K562 (cell line): ENCODE results near the gene ANAPC16. TPM values are rescaled to one million over a fixed set of nuclear protein-coding genes. Genes with fewer than 3 reads are reported as not detected.

ENCODE experiments used
- ATF3 ChIP-seq, 2 experiments: fragments of 450-650 bp in 1 of 2; sonication (generic) in 1 of 2; formaldehyde crosslinking in 1 of 2; IDR thresholded peaks in 1 of 2; conservative IDR thresholded peaks in 1 of 2; 2 replicates each; pipeline versions ENCODE4 v1.6.1 to v1.8.1; 2016 to 2023; ENCODE audit warnings: mild to moderate bottlenecking in 2 of 2, moderate library complexity in 2 of 2, inconsistent platforms in 1 of 2, missing genetic modification reagents in 1 of 2
- CBFA2T3 ChIP-seq: fragments of 450-650 bp; IDR thresholded peaks from 2 replicates; pipeline ENCODE4 v1.6.1; 2017
- FOXP1 ChIP-seq: sonication (generic); formaldehyde crosslinking; IDR thresholded peaks from 2 replicates; pipeline ENCODE4 v1.8.0; 2022; ENCODE audit warnings: mild to moderate bottlenecking, missing genetic modification reagents
- ILF3 ChIP-seq: fragments of 450-650 bp; IDR thresholded peaks from 2 replicates; pipeline ENCODE4 v1.6.1; 2018; ENCODE audit warnings: antibody characterized with exemption, mild to moderate bottlenecking, moderate library complexity, borderline replicate concordance
- IRF9 ChIP-seq: fragments of 450-650 bp; IDR thresholded peaks from 2 replicates; pipeline ENCODE4 v1.6.1; 2016; ENCODE audit warnings: missing biosample characterization, missing genetic modification characterization
- RAD51 ChIP-seq: fragments of 450-650 bp; IDR thresholded peaks from 2 replicates; pipeline ENCODE4 v1.7.1; 2016; ENCODE audit warnings: low read depth, mild to moderate bottlenecking, borderline replicate concordance
- RREB1 ChIP-seq: fragments of 250-450 bp; sonication (Bioruptor Pico); IDR thresholded peaks from 2 replicates; pipeline ENCODE4 v1.4.0; 2020
- SETDB1 ChIP-seq: IDR thresholded peaks from one replicate; pipeline ENCODE4 v1.6.1; 2012; ENCODE audit warnings: low read length, control low read depth, inconsistent platforms
- ZFP36 ChIP-seq: fragments of 150-350 bp; IDR thresholded peaks from 2 replicates; pipeline ENCODE4 v1.6.1; 2018; ENCODE audit warnings: low read length, low read depth; ENCODE audit not compliant: partially characterized antibody
- polyA plus RNA-seq, 8 experiments: library from polyadenylated mRNA; depleted of rRNA in 4 of 8; stranded (reverse) in 5 of 8; unstranded in 3 of 8; fragments of >200 nt; fragmentation: Nextera tagmentation in 2 of 8; fragmentation: Illumina TruSeq in 1 of 8; extraction: Ambion mirVana in 2 of 8; extraction: Trizol in 1 of 8; gene quantifications; 2 replicates each; pipeline versions ENCODE4 v1.2.1 to v1.2.3, GENCODE V29; 2011 to 2014; ENCODE audit warnings: inconsistent platforms in 1 of 8, missing spikeins in 1 of 8
- total RNA-seq, 7 experiments: library from RNA; depleted of rRNA in 6 of 7; stranded (reverse); fragments of >200 nt in 6 of 7; fragmentation: Illumina TruSeq in 2 of 7; extraction: Trizol in 2 of 7; gene quantifications; 2 replicates each; pipeline versions ENCODE4 v1.2.1 to v1.2.3, GENCODE V29; 2011 to 2021; ENCODE audit warnings: low replicate concordance in 1 of 7

Gene ANAPC16
- total and polyA plus RNA-seq, 9 of the 15 experiments (the other 6 are each of a cell fraction or from before 2014, with no cell fraction given) = 42.6 to 208 (median 108) TPM

GRCh38 chr10:72260976-72261783 lies 45.4 kb downstream of the ANAPC16 start (continued):
- TF ChIP-seq IRF9 (tag) (0 out of 2 replicates have a peak, but pooled peaks have one; percentile 43), CBFA2T3 (peak; percentile 45; the same call in 1 of the 2 replicates), ZFP36 (no peak), ATF3 (IDR thresholded peaks at IDR 0.05) (peak; percentile 46; the same call in 1 of the 2 replicates), ATF3 (CRISPR knock-in tag; conservative IDR thresholded peaks at IDR 0.05) (no peak; the same call in 1 of the 2 replicates), RREB1 (peak; percentile 77; the same call in 1 of the 2 replicates), SETDB1 (no peak), ILF3 (no peak), RAD51 (0 out of 2 replicates have a peak, but pooled peaks have one; percentile 9), FOXP1 (CRISPR knock-in tag) (no peak)
